GM18517 (cell line): ENCODE measurements around the gene TBCE.
"Not testable (repeated sequence)": the region's sequence is repeated elsewhere in the genome, so short reads cannot be mapped to it uniquely, and the experiment has no call there.

Experiments
- ATAC-seq: cut with Tn5 transposase; IDR thresholded peaks from one replicate; pipeline ENCODE4 v1.9.1; 2021; ENCODE audit warnings: mild to moderate bottlenecking, moderate library complexity; ENCODE audit not compliant: unreplicated experiment

The TBCE gene

DNA sequence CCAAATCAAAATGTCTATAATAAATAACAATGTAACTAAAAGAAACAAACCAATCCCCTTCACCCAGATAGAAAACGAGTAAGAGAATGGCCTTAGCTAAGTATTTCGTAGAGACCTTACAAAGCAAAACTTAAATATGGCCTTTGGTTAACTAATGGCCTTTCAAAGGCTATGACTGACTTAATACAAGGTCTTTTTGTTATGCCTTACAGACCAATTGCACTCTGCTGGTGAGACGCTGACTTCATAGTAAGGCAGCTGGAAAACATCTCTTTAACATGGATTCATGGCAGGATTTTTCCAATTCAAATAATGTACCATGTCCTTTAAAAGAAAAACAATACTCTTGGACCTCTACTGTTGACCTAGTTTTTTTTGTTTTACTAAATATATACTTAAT lies 15.8 kb upstream of the TBCE start:
- no peak for ATAC-seq

DNA sequence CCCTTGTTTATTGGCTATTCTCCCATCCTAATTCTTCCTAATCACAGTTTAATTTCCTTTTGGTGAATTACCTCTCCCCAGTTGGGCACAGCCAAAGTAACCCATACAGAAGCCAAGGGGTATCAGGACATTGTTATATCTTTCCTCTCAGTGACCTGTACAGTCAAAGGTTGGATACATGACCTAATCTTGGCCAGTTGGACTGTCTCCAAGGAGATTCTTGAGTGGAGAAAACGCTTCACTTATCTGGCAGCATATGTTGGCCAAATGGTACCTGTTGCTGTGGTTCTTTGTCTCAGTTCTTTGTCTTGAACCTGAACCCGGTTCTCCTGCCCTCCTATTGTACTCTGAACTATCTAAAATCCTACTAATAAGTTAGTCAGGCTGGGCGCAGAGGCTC lies 15.3 kb upstream of the TBCE start:
- ATAC-seq: no peak

DNA sequence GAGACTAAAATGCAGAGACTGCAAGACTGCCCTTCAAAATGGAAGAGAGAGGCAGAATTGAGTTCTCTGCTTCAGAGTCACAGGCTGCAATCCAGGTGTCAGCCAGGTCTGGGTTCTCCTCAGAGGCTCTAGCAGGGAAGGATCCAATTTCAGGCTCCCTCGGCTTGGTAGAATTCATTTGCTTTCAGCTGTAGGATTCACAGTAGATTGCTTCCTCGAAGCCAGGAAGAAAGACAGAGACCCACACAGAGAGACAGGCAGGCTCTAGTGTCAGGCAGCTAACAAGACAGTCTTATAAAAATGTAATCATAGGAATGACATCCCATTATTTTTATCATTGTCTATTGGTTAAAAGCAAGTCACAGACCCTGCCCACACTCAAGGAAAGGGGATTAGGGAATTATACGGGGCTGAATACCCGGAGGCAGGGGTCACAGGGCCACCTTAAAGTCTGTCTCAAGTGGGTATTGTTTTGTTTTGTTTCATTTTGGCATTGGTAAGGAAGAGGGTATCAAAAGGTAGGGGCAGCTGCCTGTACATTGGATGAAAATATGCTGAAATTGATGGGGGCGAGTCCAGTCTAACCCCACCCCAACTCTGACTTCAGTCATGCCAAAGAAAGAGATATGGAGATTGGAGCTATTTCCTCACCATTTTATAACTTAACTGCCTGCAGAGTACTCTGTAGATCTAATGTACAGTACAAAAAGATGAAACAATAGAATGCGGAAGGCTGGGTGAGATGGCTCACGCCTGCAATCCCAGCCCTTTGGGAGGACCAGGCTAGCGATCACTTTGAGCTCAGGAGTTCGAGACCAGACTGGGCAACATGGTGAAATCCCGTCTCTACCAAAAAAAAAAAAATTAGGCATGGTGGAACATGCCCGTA lies 9.5 kb upstream of the TBCE start:
- ATAC-seq: no peak

DNA sequence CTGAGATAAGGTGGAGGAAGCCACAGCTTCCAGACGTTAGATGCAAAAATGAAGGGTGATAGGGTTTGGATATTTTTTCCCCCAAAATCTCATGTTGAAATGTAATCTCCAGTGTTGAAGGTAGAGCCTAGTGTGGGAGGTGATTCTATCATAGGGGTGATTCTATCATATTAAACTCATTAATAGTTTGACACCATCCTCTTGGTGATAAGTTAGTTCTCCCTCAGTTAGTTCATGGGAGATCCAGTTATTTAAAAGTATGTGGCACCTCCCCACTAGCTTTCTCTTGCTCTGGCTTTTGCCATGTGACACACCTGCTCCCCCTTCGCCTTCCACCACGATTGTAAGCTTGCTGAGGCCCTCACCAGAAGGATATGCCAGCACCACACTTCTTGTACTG lies 8.3 kb upstream of the TBCE start:
- ATAC-seq: no peak

DNA sequence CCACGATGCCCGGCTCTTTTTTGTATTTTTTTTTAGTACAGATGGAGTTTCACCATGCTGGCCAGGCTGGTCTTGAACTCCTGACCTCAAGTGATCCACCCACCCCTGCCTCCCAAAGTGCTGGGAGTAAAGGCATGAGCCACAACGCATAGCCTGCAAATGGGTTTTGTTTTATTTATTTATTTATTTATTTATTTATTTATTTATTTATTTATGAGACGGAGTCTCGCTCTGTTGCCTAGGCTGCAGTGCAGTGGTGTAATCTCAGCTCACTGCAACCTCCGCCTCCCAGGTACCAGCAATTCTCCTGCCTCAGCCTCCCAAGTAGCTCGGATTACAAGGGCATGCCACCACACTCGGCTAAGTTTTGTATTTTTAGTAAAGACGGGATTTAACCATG lies 3.0 kb upstream of the TBCE start:
- not testable (repeated sequence) for ATAC-seq

DNA sequence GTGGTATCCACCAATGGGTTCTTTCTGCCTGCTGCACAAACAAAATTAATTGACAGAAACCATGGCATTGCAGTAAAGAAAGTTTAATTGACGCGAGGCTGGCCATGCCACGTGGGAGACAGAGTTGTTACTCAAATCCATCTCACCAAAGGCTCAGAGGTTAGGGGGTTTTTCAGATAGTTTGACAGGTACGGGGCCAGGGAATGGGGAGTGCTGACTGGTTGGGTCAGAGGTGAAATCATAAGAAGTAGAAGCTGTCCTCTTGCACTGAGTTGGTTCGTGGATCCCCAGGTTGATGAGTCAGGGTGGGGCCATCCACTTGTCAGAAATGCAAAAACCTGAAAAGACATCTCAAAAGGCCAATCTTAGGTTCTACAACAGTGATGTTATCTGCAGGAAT lies 941 bp upstream of the TBCE start:
- no peak for ATAC-seq

DNA sequence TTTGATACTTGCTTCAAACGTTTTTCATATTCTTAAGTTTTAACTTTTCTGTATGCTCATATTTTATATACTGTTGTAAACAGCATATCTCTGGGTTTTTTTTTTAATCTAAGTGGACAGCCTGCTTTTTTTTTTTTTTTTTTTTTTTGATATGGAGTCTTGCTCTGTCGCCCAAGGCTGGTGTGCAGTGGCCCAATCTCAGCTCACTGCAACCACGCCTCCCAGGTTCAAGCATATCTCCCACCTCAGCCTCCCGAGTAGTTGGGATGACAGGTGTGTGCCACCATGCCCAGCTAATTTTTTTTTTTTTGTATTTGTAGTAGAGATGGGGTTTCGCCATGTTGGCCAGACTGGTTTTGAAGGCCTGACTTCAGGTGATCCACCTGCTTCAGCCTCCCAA lies 1.2 kb downstream of the TBCE start:
- no peak for ATAC-seq

DNA sequence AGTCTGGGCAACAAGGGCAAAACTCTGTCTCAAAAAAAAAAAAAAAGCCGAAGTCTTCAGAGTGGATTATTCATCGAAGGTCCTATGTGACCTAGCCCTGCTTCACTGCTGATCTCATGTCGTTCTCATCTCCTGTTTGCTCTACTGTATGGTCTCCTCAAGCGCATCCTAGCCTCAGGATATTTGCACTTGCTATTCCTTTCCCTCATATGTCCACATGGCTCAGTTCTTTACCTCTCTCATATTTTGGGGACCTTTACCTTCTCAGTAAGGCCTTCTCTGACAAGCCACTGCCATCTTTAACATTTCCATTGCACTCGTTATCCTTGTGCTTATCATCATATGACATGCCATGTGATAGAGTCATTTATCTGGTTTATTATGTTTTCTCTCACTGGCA lies 2.6 kb downstream of the TBCE start:
- ATAC-seq: no peak

DNA sequence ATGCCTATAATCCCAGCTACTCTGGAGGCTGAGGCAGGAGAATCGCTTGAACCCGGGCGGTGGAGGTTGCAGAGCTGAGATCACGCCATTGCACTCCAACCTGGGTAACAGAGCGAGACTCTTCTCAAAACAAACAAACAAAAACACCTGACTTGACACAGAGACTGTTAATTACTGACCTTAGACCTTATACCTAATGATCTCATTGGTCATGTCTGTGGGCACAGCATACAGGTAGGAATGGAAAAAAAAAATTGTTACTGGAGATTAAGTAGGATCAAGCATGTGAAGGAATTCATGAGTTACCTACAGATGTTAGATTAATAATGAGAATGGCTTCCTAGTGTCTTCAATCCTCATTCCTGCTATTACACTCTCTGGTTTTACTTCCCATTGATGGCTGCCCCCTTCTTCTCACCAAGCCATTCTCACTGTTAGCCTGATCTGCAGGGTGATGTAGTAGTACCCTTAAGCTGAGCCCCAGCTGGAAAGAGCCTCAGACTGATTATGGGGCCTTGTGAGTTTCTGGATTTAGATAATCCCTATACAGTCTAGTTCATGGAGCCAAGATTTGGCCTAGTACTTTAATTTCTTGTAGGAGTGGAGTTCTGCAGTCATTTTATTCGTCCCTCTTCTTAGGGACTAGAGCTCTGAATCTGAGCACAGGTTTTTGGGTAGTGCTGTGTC lies 8.8 kb downstream of the TBCE start:
- no peak for ATAC-seq

DNA sequence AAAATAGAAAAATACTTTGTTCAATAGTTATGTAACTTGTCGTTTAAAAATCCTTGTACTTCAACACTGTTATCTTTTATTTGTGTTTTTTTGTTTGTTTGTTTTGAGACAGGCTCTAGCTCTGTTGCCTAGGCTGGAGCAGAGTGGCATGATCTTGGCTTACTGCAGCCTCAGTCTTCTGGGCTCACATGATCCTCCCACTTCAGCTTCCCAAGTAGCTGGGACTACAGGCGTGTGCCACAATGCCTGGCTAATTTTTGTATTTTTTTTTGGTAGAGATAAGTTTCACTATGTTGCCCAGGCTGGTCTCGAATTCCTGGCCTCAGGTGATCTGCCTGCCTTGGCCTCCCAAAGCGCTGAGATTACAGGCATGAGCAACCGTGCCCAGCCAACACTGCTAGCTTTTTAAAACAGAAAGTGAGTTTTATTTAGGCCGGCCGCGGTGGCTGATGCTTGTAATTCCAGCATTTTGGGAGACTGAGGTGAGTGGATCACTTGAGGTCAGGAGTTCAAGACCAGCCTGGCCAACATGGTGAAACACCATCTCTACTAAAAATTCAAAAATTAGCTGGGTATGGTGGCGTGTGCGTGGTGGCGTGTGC lies 11.0 kb downstream of the TBCE start:
- ATAC-seq: not testable (repeated sequence)

DNA sequence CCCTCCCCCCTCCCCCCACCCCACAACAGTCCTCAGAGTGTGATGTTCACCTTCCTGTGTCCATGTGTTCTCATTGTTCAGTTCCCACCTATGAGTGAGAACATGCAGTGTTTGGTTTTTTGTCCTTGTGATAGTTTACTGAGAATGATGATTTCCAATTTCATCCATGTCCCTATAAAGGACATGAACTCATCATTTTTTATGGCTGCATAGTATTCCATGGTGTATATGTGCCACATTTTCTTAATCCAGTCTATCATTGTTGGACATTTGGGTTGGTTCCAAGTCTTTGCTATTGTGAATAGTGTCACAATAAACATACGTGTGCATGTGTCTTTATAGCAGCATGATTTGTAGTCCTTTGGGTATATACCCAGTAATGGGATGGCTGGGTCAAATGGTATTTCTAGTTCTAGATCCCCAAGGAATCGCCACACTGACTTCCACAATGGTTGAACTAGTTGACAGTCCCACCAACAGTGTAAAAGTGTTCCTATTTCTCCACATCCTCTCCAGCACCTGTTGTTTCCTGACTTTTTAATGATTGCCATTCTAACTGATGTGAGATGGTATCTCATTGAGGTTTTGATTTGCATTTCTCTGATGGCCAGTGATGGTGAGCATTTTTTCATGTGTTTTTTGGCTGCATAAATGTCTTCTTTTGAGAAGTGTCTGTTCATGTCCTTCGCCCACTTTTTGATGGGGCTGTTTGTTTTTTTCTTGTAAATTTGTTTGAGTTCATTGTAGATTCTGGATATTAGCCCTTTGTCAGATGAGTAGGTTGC lies 14.9 kb downstream of the TBCE start:
- not testable (repeated sequence) for ATAC-seq

DNA sequence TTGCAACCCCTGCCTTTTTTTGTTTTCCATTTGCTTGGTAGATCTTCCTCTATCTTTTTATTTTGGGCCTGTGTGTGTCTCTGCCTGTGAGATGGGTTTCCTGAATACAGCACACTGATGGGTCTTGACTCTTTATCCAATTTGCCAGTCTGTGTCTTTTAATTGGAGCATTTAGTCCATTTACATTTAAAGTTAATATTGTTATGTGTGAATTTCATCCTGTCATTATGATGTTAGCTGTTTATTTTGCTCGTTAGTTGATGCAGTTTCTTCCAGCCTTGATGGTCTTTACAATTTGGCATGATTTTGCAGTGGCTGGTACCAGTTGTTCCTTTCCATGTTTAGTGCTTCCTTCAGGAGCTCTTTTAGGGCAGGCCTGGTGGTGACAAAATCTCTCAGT lies 18.4 kb downstream of the TBCE start:
- ATAC-seq: not testable (repeated sequence)

DNA sequence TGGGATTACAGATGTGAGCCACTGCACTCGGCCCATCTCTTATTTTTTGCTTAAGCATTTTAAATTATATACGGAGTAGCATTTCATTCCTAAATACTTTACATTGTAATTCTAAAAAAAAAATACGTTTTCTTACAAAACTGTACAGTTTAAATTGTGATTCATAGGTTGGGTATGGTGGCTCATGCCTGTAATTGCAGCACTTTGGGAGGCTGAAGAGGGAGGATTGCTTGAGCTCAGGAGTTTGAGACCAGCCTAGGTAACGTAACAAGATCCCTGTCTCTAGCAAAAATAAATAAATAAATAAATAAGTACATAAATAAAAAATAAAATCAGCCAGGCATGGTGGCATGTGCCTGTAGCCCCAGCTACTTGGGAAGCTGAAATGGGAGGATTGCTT lies 24.6 kb downstream of the TBCE start:
- no peak for ATAC-seq

DNA sequence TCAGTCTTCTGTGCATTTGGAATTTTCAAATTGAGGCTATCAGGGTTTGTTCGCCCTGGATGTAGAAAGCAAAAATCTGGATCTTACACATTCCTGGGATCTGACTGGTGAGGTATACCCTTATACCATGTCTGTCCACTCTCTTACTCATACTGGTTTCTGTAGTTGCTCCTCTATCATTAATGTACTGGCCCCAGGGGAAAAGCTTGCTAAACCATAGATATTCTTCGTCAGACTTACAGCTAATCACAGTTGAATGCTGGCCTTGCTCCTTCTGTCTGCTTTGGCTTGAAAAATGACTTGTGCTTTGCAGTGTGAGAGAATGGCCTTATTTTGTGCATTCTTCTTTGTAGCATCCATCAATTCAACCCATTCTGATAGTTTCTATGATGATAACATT lies 30.5 kb downstream of the TBCE start:
- ATAC-seq: no peak

DNA sequence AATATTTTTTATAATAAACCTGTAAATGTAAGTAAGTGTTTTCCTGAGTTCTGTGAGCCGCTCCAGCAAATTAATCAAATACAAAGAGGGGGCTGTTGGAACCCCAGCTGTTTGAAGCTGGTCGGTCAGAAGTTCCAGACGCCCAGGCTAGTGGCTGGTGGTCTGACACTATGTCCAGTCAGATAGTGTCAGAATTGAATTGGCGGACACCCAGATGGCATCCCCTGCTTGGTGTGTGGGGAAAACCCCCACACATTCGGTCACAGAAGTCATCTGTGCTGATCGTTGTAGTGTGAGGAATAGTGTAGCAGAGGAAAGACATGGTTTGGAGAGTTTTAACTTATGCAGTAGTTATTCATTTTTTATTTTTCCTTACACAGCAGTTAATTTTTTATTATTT lies 32.4 kb downstream of the TBCE start:
- no peak for ATAC-seq

DNA sequence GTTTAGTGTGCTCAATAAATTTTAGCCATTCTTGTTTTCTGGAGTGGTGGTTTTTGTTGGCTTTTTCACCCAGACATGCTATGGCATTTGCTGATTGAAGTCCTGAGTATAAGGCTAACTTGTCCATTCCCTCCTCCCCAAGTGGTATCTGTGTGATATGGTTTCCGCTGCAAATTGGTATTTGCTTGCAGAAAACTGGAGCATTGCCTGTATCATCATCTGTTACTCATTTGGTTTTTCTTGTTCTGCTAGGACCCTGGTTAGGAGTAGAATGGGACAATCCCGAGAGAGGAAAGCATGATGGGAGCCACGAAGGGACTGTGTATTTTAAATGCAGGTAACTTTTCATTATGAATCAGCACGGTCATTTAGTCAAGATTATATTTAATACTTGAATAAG lies 34.0 kb downstream of the TBCE start:
- no peak for ATAC-seq

DNA sequence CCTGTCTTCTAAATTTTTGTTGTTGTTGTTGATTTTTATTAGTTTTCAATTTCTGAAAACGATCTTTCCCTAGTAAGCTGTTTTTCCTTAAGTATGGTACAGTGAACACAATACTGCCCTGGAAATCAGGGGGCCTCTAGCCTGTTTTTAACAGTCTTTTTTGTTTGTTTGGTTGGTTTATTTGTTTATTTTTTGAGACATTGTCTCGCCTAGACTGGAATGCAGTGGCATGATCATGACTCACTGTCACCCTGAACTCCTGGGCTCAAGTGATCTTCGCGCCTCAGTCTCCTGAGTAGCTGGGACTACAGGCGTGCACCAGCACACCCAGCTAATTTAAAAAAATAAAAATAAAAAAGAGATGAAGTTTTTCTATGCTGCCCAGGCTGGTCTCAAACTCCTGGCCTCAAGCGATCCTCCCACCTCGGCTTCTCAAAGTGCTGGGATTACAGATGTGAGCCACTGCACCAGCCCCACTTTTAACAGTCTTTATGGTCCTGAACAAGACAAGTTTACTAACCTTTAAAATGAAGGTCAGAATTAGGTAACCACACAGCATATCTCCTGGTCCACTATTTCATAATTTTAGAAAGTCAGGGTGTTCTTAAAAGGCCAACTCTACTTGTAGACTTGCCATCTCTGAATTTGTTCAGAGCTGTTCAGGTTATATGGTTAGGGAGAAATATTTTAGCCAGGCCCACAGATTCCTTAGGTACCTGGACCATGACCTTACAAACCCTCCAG lies 35.4 kb downstream of the TBCE start:
- ATAC-seq: no peak

DNA sequence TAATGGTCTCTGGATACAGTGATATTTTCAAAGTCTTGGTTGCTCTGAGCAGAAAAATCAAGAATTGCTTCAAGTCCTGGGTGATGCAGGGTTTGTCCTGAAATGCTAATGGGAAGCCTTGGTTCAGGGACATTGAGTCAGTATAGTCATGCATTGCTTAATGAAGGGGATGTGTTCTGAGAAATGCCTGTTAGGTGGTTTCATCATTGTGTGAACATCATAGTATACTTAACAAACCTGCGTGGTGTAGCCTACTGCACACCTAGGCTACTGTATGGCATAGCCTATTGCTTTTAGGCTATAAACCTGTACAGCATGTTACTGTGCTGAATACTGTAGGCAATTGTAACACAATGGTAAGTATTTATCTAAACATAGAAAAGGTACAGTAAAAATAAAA lies 36.4 kb downstream of the TBCE start:
- no peak for ATAC-seq

DNA sequence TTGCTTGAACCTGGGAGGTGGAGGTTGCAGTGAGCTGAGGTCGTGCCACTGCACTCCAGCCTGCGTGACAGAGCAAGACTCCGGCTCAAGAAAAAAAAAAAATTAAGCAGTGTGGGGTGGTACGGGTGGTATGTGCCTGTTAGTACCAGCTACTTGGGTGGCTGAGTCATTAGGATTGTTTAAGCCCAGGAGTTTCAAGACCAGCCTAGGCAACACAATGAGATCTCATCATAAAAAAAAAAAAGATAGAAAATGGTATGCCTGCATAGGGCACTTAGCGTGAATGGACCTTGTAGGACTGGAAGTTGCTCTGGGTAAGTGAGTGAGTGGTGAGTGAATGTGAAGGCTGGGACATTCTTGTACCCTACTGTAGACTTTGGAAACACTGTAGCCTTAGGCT lies 37.0 kb downstream of the TBCE start:
- ATAC-seq: no peak

DNA sequence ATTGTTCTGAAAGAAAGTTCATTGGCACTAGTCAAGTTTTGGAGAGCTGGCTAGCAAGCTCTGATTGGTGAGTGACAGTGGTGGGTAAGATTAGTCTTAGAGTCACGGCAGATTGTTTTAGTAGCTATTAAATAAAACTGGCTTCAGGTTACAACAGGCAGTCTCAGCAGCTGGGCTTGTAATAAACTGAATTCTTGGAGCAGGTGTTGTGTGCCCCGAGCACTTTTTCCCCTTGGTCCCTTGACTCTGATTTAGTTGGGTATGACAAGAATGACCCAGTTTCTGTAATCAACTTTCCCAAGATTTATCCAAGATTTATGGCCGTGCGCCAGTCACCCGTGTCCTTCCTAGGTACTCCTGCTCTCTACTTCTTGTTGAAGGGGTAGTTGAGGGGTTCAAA lies 40.2 kb downstream of the TBCE start:
- ATAC-seq: no peak
